Ishikawa (cell line): Measurements from ENCODE around the gene ZNHIT1.

Source experiments
- CEBPB ChIP-seq: IDR thresholded peaks from 2 replicates; pipeline ENCODE4 v1.6.1; 2012
- CREB1 ChIP-seq: IDR thresholded peaks from 2 replicates; pipeline ENCODE4 v1.6.1; 2012; ENCODE audit warnings: low read depth
- EGR1 ChIP-seq: IDR thresholded peaks from 2 replicates; pipeline ENCODE4 v1.6.1; 2012
- EP300 ChIP-seq: IDR thresholded peaks from 2 replicates; pipeline ENCODE4 v1.6.1; 2012; ENCODE audit warnings: borderline replicate concordance
- FOXM1 ChIP-seq: IDR thresholded peaks from 2 replicates; pipeline ENCODE4 v1.6.1; 2012; ENCODE audit warnings: low read depth, borderline replicate concordance
- MAX ChIP-seq: IDR thresholded peaks from 2 replicates; pipeline ENCODE4 v1.6.1; 2012
- NFIC ChIP-seq: IDR thresholded peaks from 2 replicates; pipeline ENCODE4 v1.6.1; 2012
- RAD21 ChIP-seq: IDR thresholded peaks from 2 replicates; pipeline ENCODE4 v1.6.1; 2012; ENCODE audit warnings: low read depth
- REST ChIP-seq: IDR thresholded peaks from 2 replicates; pipeline ENCODE4 v1.6.1; 2012; ENCODE audit warnings: low read depth, mild to moderate bottlenecking
- TAF1 ChIP-seq: IDR thresholded peaks from 2 replicates; pipeline ENCODE4 v1.6.1; 2012; ENCODE audit warnings: low read depth, mild to moderate bottlenecking
- TCF12 ChIP-seq: IDR thresholded peaks from 2 replicates; pipeline ENCODE4 v1.6.1; 2012; ENCODE audit warnings: low read depth
- TEAD4 ChIP-seq: IDR thresholded peaks from 2 replicates; pipeline ENCODE4 v1.6.1; 2012
- USF1 ChIP-seq: IDR thresholded peaks from 2 replicates; pipeline ENCODE4 v1.6.1; 2012
- YY1 ChIP-seq: IDR thresholded peaks from 2 replicates; pipeline ENCODE4 v1.6.1; 2012; ENCODE audit warnings: low read depth
- ZBTB7A ChIP-seq: IDR thresholded peaks from 2 replicates; pipeline ENCODE4 v1.6.1; 2012; ENCODE audit warnings: low read depth

Gene ZNHIT1

GRCh38 chr7:101179117-101179516, 38.8 kb upstream of the ZNHIT1 start:
- TF ChIP-seq TEAD4 (no peak), NFIC (no peak), REST (no peak), USF1 (no peak), TAF1 (no peak), FOXM1 (no peak), RAD21 (no peak), TCF12 (no peak), ZBTB7A (no peak), EGR1 (no peak), CREB1 (no peak), YY1 (no peak), EP300 (no peak), MAX (no peak), CEBPB (no peak)

- TF ChIP-seq USF1 = no peak
- no peak for TF ChIP-seq MAX
- TF ChIP-seq TCF12 = no peak
- no peak for TF ChIP-seq TAF1
- no peak for TF ChIP-seq EGR1
- no peak for TF ChIP-seq ZBTB7A
- no peak for TF ChIP-seq TEAD4
- no peak for TF ChIP-seq CEBPB
- TF ChIP-seq YY1 = no peak
- no peak for TF ChIP-seq EP300
- TF ChIP-seq RAD21 = no peak
- no peak for TF ChIP-seq NFIC
- TF ChIP-seq REST = no peak
- TF ChIP-seq FOXM1 = no peak
- no peak for TF ChIP-seq CREB1
These were observed 38.3 kb upstream of the ZNHIT1 start for GRCh38 chr7:101179713-101180112.

GRCh38 chr7:101180130-101180755, 37.7 kb upstream of the ZNHIT1 start, which contains the start of gene NAT16:
Gene NAT16, minus strand, starts transcription at chr7:101180293. Its CDS starts 5,486 bp downstream, at chr7:101174807.
- TF ChIP-seq YY1 (no peak), CREB1 (no peak), EP300 (no peak), RAD21 (no peak), CEBPB (no peak), MAX (no peak), TAF1 (no peak), FOXM1 (no peak), EGR1 (no peak), TEAD4 (no peak), REST (no peak), TCF12 (no peak), ZBTB7A (no peak), NFIC (no peak), USF1 (no peak)
